H9 (cell line): ENCODE measurements around the gene KRTAP12-4. TPM values are rescaled to one million over a fixed set of nuclear protein-coding genes. Genes with fewer than 3 reads are reported as not detected.
A peak's percentile ranks its signal among the peaks of the same experiment; 100 is the strongest.

Source experiments
- DNase-seq: peaks from one replicate; pipeline ENCODE4 v3.0.0-alpha.2; 2017
- H2AFZ ChIP-seq: one replicate; pipeline ENCODE4 v1.6.1; 2013; ENCODE audit warnings: mild to moderate bottlenecking, low read length, control low read depth, moderate library complexity
- H2AK5ac ChIP-seq: 2 replicates; pipeline ENCODE4 v1.6.1; 2013; ENCODE audit warnings: low read length, control low read depth, mixed read lengths; ENCODE audit not compliant: insufficient read length
- H2BK120ac ChIP-seq: one replicate; pipeline ENCODE4 v1.6.1; 2013; ENCODE audit warnings: low read depth, mild to moderate bottlenecking, low read length, control low read depth, inconsistent platforms; ENCODE audit not compliant: poor library complexity, severe bottlenecking
- H2BK12ac ChIP-seq: 2 replicates; pipeline ENCODE4 v1.6.1; 2013; ENCODE audit warnings: low read length, control low read depth, mixed read lengths, low read depth; ENCODE audit not compliant: insufficient read length
- H2BK15ac ChIP-seq: 2 replicates; pipeline ENCODE4 v1.6.1; 2013; ENCODE audit warnings: low read depth, low read length, control low read depth
- H2BK20ac ChIP-seq: one replicate; pipeline ENCODE4 v1.6.1; 2013; ENCODE audit warnings: low read depth, mild to moderate bottlenecking, low read length, control low read depth, inconsistent platforms; ENCODE audit not compliant: poor library complexity, severe bottlenecking
- H2BK5ac ChIP-seq: 2 replicates; pipeline ENCODE4 v1.6.1; 2013; ENCODE audit warnings: low read length, control low read depth, mixed read lengths; ENCODE audit not compliant: insufficient read length
- H3K14ac ChIP-seq: 2 replicates; pipeline ENCODE4 v1.6.1; 2013; ENCODE audit warnings: low read length, control low read depth; ENCODE audit not compliant: insufficient read depth
- H3K18ac ChIP-seq: 2 replicates; pipeline ENCODE4 v1.6.1; 2013; ENCODE audit warnings: low read depth, mild to moderate bottlenecking, mixed read lengths, low read length, control low read depth; ENCODE audit not compliant: insufficient read length
- H3K23ac ChIP-seq: 2 replicates; pipeline ENCODE4 v1.6.1; 2013; ENCODE audit warnings: low read length, control low read depth, mixed read lengths, low read depth; ENCODE audit not compliant: insufficient read length
- H3K23me2 ChIP-seq: 2 replicates; pipeline ENCODE4 v1.6.1; 2013; ENCODE audit warnings: low read depth, mild to moderate bottlenecking, mixed read lengths, low read length, control low read depth; ENCODE audit not compliant: insufficient read length, poor library complexity, severe bottlenecking
- H3K27ac ChIP-seq: 2 replicates; pipeline ENCODE4 v1.5.1; 2013; ENCODE audit warnings: low read length, control low read depth, mixed read lengths, low read depth; ENCODE audit not compliant: insufficient read length
- H3K27me3 ChIP-seq: 2 replicates; pipeline ENCODE4 v1.6.1; 2013; ENCODE audit warnings: low read length, control low read depth, inconsistent platforms; ENCODE audit not compliant: insufficient read depth
- H3K4ac ChIP-seq: 2 replicates; pipeline ENCODE4 v1.6.1; 2013; ENCODE audit warnings: low read depth, mild to moderate bottlenecking, control low read depth, inconsistent platforms, low read length, moderate library complexity
- H3K4me1 ChIP-seq: 2 replicates; pipeline ENCODE4 v1.6.1; 2013; ENCODE audit warnings: low read length, control low read depth, inconsistent platforms; ENCODE audit not compliant: insufficient read depth
- H3K4me2 ChIP-seq: 2 replicates; pipeline ENCODE4 v1.6.1; 2013; ENCODE audit warnings: low read length, control low read depth, mixed read lengths; ENCODE audit not compliant: insufficient read length, insufficient read depth
- H3K56ac ChIP-seq: 2 replicates; pipeline ENCODE4 v1.6.1; 2013; ENCODE audit warnings: low read depth, mild to moderate bottlenecking, mixed read lengths, low read length, control low read depth; ENCODE audit not compliant: insufficient read length
- H3K79me1 ChIP-seq: 2 replicates; pipeline ENCODE4 v1.6.1; 2013; ENCODE audit warnings: low read depth, mild to moderate bottlenecking, moderate library complexity, low read length, control low read depth, inconsistent platforms; ENCODE audit not compliant: insufficient read depth, poor library complexity, severe bottlenecking
- H3K79me2 ChIP-seq: 2 replicates; pipeline ENCODE4 v1.6.1; 2013; ENCODE audit warnings: low read length, control low read depth, inconsistent platforms; ENCODE audit not compliant: insufficient read depth
- H3K9ac ChIP-seq: 2 replicates; pipeline ENCODE4 v1.6.1; 2013; ENCODE audit warnings: low read length, control low read depth, mixed read lengths; ENCODE audit not compliant: insufficient read length; ENCODE audit errors: extremely low read depth
- H3K9me3 ChIP-seq: one replicate; pipeline ENCODE4 v1.6.1; 2013; ENCODE audit warnings: low read depth, low read length, inconsistent platforms; ENCODE audit not compliant: control insufficient read depth
- H3T11ph ChIP-seq: one replicate; pipeline ENCODE4 v1.6.1; 2013; ENCODE audit warnings: mild to moderate bottlenecking, low read length, control low read depth, inconsistent platforms
- H4K20me1 ChIP-seq: one replicate; pipeline ENCODE4 v1.6.1; 2013; ENCODE audit not compliant: control insufficient read depth, insufficient read length, insufficient read depth
- H4K5ac ChIP-seq: 2 replicates; pipeline ENCODE4 v1.6.1; 2013; ENCODE audit warnings: low read depth, mild to moderate bottlenecking, mixed read lengths, low read length, control low read depth; ENCODE audit not compliant: insufficient read length
- H4K8ac ChIP-seq: replicated peaks from 2 replicates; pipeline ENCODE4 v1.6.1; 2013; ENCODE audit warnings: low read length, control low read depth, mixed read lengths, low read depth; ENCODE audit not compliant: insufficient read length
- H4K91ac ChIP-seq: 2 replicates; pipeline ENCODE4 v1.6.1; 2013; ENCODE audit warnings: low read depth, mild to moderate bottlenecking, moderate library complexity, mixed read lengths, low read length, control low read depth; ENCODE audit not compliant: insufficient read length
- H3K27ac Mint-ChIP-seq, 3 experiments: 2 replicates in 2 of 3; 3 replicates in 1 of 3; pipeline ENCODE4 v1.8.0; 2020 to 2021; ENCODE audit warnings: mixed read lengths in 3 of 3, mild to moderate bottlenecking in 1 of 3, moderate library complexity in 1 of 3
- H3K27me3 Mint-ChIP-seq: 2 replicates; pipeline ENCODE4 v1.8.0; 2021; ENCODE audit warnings: low read depth, mild to moderate bottlenecking, moderate library complexity, mixed read lengths
- H3K36me3 Mint-ChIP-seq, 3 experiments: 2 replicates in 2 of 3; 3 replicates in 1 of 3; pipeline ENCODE4 v1.8.0; 2020 to 2021; ENCODE audit warnings: low read depth in 3 of 3, mixed read lengths in 3 of 3; ENCODE audit not compliant: insufficient read depth in 1 of 3
- H3K4me1 Mint-ChIP-seq, 2 experiments: 2 replicates each; pipeline ENCODE4 v1.8.0; 2020; ENCODE audit warnings: mixed read lengths in 2 of 2
- H3K4me3 Mint-ChIP-seq, 2 experiments: 2 replicates in 1 of 2; 3 replicates in 1 of 2; pipeline ENCODE4 v1.8.0; 2020 to 2021; ENCODE audit warnings: mild to moderate bottlenecking in 2 of 2, mixed read lengths in 2 of 2, moderate library complexity in 1 of 2
- H3K9me3 Mint-ChIP-seq, 2 experiments: 2 replicates in 1 of 2; 3 replicates in 1 of 2; pipeline ENCODE4 v1.8.0; 2020; ENCODE audit warnings: mild to moderate bottlenecking in 2 of 2, mixed read lengths in 2 of 2, moderate library complexity in 1 of 2
- CTCF ChIP-seq: fragments of 200-600 bp; sonication (generic); conservative IDR thresholded peaks from 3 replicates; pipeline ENCODE4 v1.8.0; 2021; ENCODE audit warnings: antibody characterized with exemption, mild to moderate bottlenecking
- WGBS: extraction: QIAGEN DNeasy Blood & Tissue Kit; methylation state at CpG from one replicate; pipeline ENCODE4 v1.1.7; 2013; ENCODE audit warnings: missing lambda C conversion rate, low lambda C conversion rate, mixed read lengths; ENCODE audit not compliant: insufficient read length; ENCODE audit errors: extremely low coverage; 5-methylcytosine and 5-hydroxymethylcytosine counted together
- total RNA-seq: library from RNA; stranded (reverse); gene quantifications from 2 replicates; pipeline ENCODE4 v1.2.1, GENCODE V29; 2021

KRTAP12-4 gene
- total RNA-seq, 1 experiment from 2014 or later = not detected

DNA sequence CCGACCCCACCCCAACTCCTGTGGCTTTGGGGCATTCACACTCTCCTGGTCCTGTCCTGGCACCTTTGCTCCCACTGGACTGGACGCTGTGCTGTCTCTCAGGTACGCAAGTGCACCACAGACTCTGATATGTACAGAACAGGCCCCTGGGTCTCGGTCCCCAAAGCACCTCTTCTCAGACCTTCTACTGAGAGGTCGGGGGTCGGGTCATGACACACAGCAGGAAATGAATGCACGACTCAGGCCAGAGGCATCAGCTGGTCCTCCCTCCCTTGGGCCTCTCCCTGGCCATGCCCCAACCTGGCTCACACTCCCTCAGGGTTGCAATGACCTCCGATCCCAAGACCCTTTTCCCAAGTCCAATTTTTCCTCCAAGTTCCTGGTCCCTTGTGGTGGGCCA lies 40.7 kb upstream of the KRTAP12-4 start:
- H2BK5ac ChIP-seq = no peak overlapping the region
- H4K20me1 ChIP-seq = no peaks in the 10 kb centered on the region
- H2AK5ac ChIP-seq = no peak overlapping the region
- H3K9ac ChIP-seq = no peak overlapping the region
- H3T11ph ChIP-seq = no peak overlapping the region
- H3K56ac ChIP-seq = no peak overlapping the region
- no peak overlapping the region for H3K4me2 ChIP-seq
- H3K4me1 Mint-ChIP-seq = peaks cover 52 to 53% of the 10 kb centered on the region in 2 experiments
- H3K79me2 ChIP-seq = no peaks in the 10 kb centered on the region
- no peak for TF ChIP-seq CTCF
- H3K27ac Mint-ChIP-seq = 0 out of 7 replicates have a peak overlapping the region, but pooled peaks of 1 of the 3 experiments have one; percentile 18
- H3K4me1 ChIP-seq = peaks cover 4% of the 10 kb centered on the region; the same call in 1 of the 2 replicates
- H4K5ac ChIP-seq = no peak overlapping the region
- no peak overlapping the region for H4K91ac ChIP-seq
- H2BK120ac ChIP-seq = no peak overlapping the region
- H4K8ac ChIP-seq = no peak overlapping the region
- no peak overlapping the region for H2AFZ ChIP-seq
- H3K9me3 Mint-ChIP-seq = peaks cover 17 to 18% of the 10 kb centered on the region in 2 experiments
- H3K4me3 Mint-ChIP-seq = no peak overlapping the region
- WGBS = no CpG with 5 or more reads among the region's 8 CpGs
- H3K27me3 ChIP-seq = no peaks in the 10 kb centered on the region; the same call in 1 of the 2 replicates
- H3K27ac ChIP-seq = no peak overlapping the region
- H3K23ac ChIP-seq = no peak overlapping the region
- no peak overlapping the region for H2BK12ac ChIP-seq
- H2BK15ac ChIP-seq = no peak overlapping the region
- H3K79me1 ChIP-seq = no peaks in the 10 kb centered on the region
- peak; percentile 25 for DNase-seq
- H3K27me3 Mint-ChIP-seq = peaks cover 5% of the 10 kb centered on the region; the same call in 1 of the 2 replicates
- H3K23me2 ChIP-seq = no peaks in the 10 kb centered on the region
- H3K36me3 Mint-ChIP-seq = peaks cover 7 to 19% (median 7%) of the 10 kb centered on the region in 3 experiments; a peak in 6 of 7 replicates
- no peaks in the 10 kb centered on the region for H3K9me3 ChIP-seq
- H3K4ac ChIP-seq = no peak overlapping the region
- H3K18ac ChIP-seq = no peak overlapping the region
- H3K14ac ChIP-seq = no peak overlapping the region
- H2BK20ac ChIP-seq = no peak overlapping the region
